ENCODE data around the gene DHRSX.

- TF ChIP-seq CTCF (IDR thresholded peaks at IDR 0.05) (no peak), EP300 (IDR thresholded peaks at IDR 0.05) (no peak)
These were observed 49.1 kb downstream of the DHRSX start for GRCh38 chrX:2451501-2452316.
